SU-DHL-6 (cell line): Measurements from ENCODE around the gene ADAMTS17.

Experiments
- H2AFZ ChIP-seq: fragments of 200-600 bp; sonication (generic); 2 replicates; pipeline ENCODE4 v1.6.1; 2014; ENCODE audit warnings: low read depth, mild to moderate bottlenecking, moderate library complexity, mixed read lengths, antibody characterized with exemption, low read length; ENCODE audit not compliant: severe bottlenecking
- H3F3A ChIP-seq: fragments of 200-600 bp; shearing (Covaris generic); 2 replicates; pipeline ENCODE4 v1.6.0; 2016; ENCODE audit warnings: antibody characterized with exemption, mild to moderate bottlenecking; ENCODE audit not compliant: insufficient read depth
- H3K27ac ChIP-seq: fragments of 200-600 bp; sonication (generic); 2 replicates; pipeline ENCODE4 v1.5.1; 2016; ENCODE audit warnings: low read depth, mild to moderate bottlenecking, low read length, moderate library complexity, mixed read lengths
- H3K27me3 ChIP-seq: fragments of 200-600 bp; sonication (generic), shearing (Covaris generic); 2 replicates; pipeline ENCODE4 v1.6.0; 2014; ENCODE audit warnings: mild to moderate bottlenecking, low read length
- H3K36me3 ChIP-seq: fragments of 200-600 bp; sonication (generic); 2 replicates; pipeline ENCODE4 v1.6.1; 2014; ENCODE audit warnings: mild to moderate bottlenecking, low read length, mixed read lengths
- H3K4me2 ChIP-seq: fragments of 300-600, 200-600 bp; shearing (Covaris generic), sonication (generic); 2 replicates; pipeline ENCODE4 v1.6.0; 2014; ENCODE audit warnings: low read length, low read depth, mild to moderate bottlenecking; ENCODE audit not compliant: poor library complexity, severe bottlenecking
- H3K4me3 ChIP-seq: fragments of 200-600 bp; sonication (generic); 2 replicates; pipeline ENCODE4 v1.5.1; 2014; ENCODE audit warnings: antibody characterized with exemption, low read length, mild to moderate bottlenecking, mixed read lengths; ENCODE audit not compliant: insufficient read depth, poor library complexity, severe bottlenecking
- H3K79me2 ChIP-seq: fragments of 200-600 bp; sonication (generic); 2 replicates; pipeline ENCODE4 v1.6.1; 2014; ENCODE audit warnings: mild to moderate bottlenecking, low read length, moderate library complexity; ENCODE audit not compliant: insufficient read depth
- H3K9ac ChIP-seq: fragments of 200-600 bp; sonication (generic); 2 replicates; pipeline ENCODE4 v1.7.0; 2014; ENCODE audit warnings: mild to moderate bottlenecking, low read length
- H3K9me2 ChIP-seq: fragments of 200-600 bp; sonication (generic); replicated peaks from 2 replicates; pipeline ENCODE4 v1.6.1; 2014; ENCODE audit warnings: low read length; ENCODE audit not compliant: insufficient read depth
- H3K9me3 ChIP-seq: fragments of 200-600 bp; sonication (generic); 2 replicates; pipeline ENCODE4 v1.6.1; 2014; ENCODE audit warnings: low read length, mixed read lengths; ENCODE audit not compliant: insufficient read depth
- H4K20me1 ChIP-seq: fragments of 200-600 bp; sonication (generic); 2 replicates; pipeline ENCODE4 v1.6.1; 2014; ENCODE audit warnings: low read depth, mild to moderate bottlenecking, antibody characterized with exemption, low read length, moderate library complexity, mixed read lengths
- EZH2phosphoT487 ChIP-seq: fragments of 200-600 bp; sonication (generic), shearing (Covaris generic); conservative IDR thresholded peaks from 2 replicates; pipeline ENCODE4 v1.6.1; 2018; ENCODE audit warnings: mild to moderate bottlenecking, antibody characterized with exemption, low read length, moderate library complexity, mixed read lengths
- TF ChIP-seq, protein P1 (sequence below): fragments of 200-600 bp; sonication (generic); IDR thresholded peaks from one replicate; pipeline ENCODE4 v1.5.1; 2017; ENCODE audit warnings: antibody characterized with exemption, mild to moderate bottlenecking, low read length, moderate library complexity; ENCODE audit not compliant: insufficient read depth, poor library complexity, severe bottlenecking

Gene ADAMTS17

DNA sequence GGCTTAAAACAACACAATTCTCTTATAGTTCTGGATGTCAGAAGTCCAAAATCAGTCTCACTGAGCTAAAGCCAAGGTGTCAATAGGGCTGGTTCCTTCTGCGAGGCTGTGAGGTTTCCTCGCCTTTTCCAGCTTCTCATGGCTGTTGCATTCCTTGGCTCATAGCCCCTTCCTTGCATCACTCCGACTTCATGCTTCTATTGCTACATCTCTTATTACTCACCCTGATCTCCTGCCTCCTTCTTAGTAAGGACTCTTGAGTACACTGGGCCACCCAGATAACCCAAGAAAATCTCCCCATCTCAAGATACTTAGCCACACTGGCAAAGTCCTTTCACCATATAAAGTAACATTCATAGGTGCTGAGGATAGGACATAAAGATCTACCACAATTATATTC, 193.9 kb downstream of the ADAMTS17 start:
- H4K20me1 ChIP-seq, result no peaks in the 10 kb centered on the region

DNA sequence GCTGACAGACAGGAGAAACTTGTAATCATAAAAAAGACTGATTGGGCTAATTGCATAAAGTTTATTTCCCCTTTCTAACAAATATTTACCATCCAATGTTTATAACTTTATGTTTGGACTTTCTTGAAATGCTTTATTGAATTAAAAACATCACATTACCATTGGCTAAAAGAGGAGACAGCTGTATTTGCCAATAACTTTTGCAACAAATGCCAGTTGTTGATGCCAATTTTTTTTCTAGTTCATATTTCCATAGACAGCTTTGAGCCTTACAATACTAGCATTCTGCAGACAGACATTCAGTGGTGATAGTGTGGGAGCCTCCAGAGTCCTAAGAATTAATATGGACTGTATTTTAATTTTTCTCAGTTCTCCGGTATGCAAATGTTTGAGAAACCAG, 198.4 kb downstream of the ADAMTS17 start:
- Histone ChIP-seq H2AFZ (no peak overlapping the region), H3K4me2 (no peak overlapping the region), H3K27me3 (no peaks in the 10 kb centered on the region), H4K20me1 (no peaks in the 10 kb centered on the region), H3K27ac (no peak overlapping the region), H3F3A (no peaks in the 10 kb centered on the region), H3K9me3 (peaks cover 9% of the 10 kb centered on the region), H3K79me2 (no peaks in the 10 kb centered on the region), H3K9me2 (no peaks in the 10 kb centered on the region), H3K4me3 (no peak overlapping the region), H3K9ac (no peak overlapping the region), H3K36me3 (no peaks in the 10 kb centered on the region)
- no peak for TF ChIP-seq EZH2phosphoT487
- TF ChIP-seq, protein P1, sequence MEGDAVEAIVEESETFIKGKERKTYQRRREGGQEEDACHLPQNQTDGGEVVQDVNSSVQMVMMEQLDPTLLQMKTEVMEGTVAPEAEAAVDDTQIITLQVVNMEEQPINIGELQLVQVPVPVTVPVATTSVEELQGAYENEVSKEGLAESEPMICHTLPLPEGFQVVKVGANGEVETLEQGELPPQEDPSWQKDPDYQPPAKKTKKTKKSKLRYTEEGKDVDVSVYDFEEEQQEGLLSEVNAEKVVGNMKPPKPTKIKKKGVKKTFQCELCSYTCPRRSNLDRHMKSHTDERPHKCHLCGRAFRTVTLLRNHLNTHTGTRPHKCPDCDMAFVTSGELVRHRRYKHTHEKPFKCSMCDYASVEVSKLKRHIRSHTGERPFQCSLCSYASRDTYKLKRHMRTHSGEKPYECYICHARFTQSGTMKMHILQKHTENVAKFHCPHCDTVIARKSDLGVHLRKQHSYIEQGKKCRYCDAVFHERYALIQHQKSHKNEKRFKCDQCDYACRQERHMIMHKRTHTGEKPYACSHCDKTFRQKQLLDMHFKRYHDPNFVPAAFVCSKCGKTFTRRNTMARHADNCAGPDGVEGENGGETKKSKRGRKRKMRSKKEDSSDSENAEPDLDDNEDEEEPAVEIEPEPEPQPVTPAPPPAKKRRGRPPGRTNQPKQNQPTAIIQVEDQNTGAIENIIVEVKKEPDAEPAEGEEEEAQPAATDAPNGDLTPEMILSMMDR, result no peak

More for the DNA sequence above, 193.9 kb downstream of the ADAMTS17 start:
- Histone ChIP-seq H3K36me3 (no peaks in the 10 kb centered on the region), H3K79me2 (no peaks in the 10 kb centered on the region), H3F3A (no peaks in the 10 kb centered on the region), H3K4me3 (no peak overlapping the region), H3K9me2 (no peaks in the 10 kb centered on the region), H2AFZ (no peak overlapping the region), H3K9ac (no peak overlapping the region), H3K27ac (no peak overlapping the region), H3K4me2 (no peak overlapping the region), H3K9me3 (peaks cover 17% of the 10 kb centered on the region), H3K27me3 (no peaks in the 10 kb centered on the region)
- no peak for TF ChIP-seq EZH2phosphoT487
- TF ChIP-seq, protein P1, result no peak

DNA sequence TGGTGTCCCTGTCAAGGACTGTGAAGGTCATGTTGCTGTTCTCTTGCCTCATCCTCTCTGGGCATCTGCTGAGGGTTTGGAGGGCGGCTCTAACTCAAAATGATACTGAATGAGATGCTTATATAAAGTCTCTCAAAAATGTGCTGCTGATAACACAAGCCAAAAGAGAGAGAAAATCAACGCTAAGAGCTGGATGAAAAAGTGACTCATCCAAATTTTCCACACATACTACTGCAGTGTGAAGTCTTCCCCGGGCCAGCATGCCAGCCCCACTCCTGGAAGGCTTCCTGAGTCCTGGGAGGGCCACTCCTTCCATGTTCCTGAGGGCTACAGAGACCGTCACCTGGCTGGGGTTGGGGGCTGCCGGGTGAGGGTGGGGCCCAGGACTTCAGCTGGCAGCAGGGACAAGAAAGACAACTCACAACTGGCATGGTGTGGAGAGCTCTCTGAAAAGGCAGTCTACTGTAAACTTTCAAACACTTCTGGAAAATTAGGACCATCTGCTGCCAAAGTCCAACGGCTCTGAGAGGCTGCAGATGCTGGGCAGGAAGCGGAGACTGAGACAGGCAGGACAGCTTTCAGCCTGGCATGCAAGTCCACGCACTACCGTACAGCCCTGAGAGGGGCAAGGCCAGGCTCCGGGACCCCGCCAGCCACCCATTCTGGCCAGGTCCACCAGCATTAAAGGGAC, 200.3 kb downstream of the ADAMTS17 start:
- H3K4me3 ChIP-seq, result no peak overlapping the region
- no peak for TF ChIP-seq EZH2phosphoT487
- TF ChIP-seq, protein P1, result no peak
- no peaks in the 10 kb centered on the region for H3F3A ChIP-seq

More for the DNA sequence above, 200.3 kb downstream of the ADAMTS17 start:
- Histone ChIP-seq H3K27ac (no peak overlapping the region), H3K9ac (no peak overlapping the region), H3K79me2 (no peaks in the 10 kb centered on the region), H3K9me2 (no peaks in the 10 kb centered on the region), H3K27me3 (no peaks in the 10 kb centered on the region), H2AFZ (no peak overlapping the region), H3K4me2 (no peak overlapping the region), H3K9me3 (no peaks in the 10 kb centered on the region), H4K20me1 (no peaks in the 10 kb centered on the region), H3K36me3 (no peaks in the 10 kb centered on the region)
